ENCODE measurements around the gene FAS.

DNA sequence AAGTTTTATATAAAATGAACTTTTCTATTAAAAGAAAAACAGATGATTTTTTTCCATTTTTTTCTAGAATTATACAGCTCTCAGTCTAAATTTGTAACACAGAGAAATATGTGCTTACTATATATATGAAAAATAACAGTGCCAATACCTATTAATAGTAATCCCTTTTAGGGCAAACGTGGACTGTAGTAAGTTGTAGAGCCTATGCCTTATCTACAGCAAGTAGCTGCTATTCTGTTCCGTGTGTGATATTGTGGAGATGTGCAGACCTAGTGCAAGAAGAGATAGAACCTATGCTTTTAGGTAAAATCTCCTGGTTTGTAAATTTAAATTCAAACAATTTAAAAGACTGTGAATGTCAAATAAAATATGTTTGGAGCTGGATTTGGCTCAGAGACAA is 72.9 kb downstream of the FAS start:
- TF ChIP-seq, protein P1, sequence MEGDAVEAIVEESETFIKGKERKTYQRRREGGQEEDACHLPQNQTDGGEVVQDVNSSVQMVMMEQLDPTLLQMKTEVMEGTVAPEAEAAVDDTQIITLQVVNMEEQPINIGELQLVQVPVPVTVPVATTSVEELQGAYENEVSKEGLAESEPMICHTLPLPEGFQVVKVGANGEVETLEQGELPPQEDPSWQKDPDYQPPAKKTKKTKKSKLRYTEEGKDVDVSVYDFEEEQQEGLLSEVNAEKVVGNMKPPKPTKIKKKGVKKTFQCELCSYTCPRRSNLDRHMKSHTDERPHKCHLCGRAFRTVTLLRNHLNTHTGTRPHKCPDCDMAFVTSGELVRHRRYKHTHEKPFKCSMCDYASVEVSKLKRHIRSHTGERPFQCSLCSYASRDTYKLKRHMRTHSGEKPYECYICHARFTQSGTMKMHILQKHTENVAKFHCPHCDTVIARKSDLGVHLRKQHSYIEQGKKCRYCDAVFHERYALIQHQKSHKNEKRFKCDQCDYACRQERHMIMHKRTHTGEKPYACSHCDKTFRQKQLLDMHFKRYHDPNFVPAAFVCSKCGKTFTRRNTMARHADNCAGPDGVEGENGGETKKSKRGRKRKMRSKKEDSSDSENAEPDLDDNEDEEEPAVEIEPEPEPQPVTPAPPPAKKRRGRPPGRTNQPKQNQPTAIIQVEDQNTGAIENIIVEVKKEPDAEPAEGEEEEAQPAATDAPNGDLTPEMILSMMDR (IDR thresholded peaks at IDR 0.05), result no peak
- TF ChIP-seq POLR2A (IDR thresholded peaks at IDR 0.05), result no peak

All from thyroid gland (tissue), 4 donors.